Activated T-cell treated with anti-CD3 and anti-CD28 coated beads, Interleukin-2, amount 50 U/mL, for 72 hours (primary cell): ENCODE results near the gene RASD2. TPM values are rescaled to one million over a fixed set of nuclear protein-coding genes. Genes with fewer than 3 reads are reported as not detected.

Source experiments
- ATAC-seq, 2 donors: fragments of 150-1000 bp; cut with Tn5 transposase; replicated peaks in 1 of 2; 2 replicates each; pipeline ENCODE4 v1.10.0; 2021; ENCODE audit warnings: moderate library complexity in 2 of 2, mild to moderate bottlenecking in 1 of 2
- DNase-seq, 2 donors: peaks; one replicate each; pipeline ENCODE4 v3.0.0; 2021 to 2022; ENCODE audit warnings: mixed read lengths in 1 of 2
- H3K27ac Mint-ChIP-seq: one replicate; pipeline ENCODE4 v1.8.0; 2022; ENCODE audit warnings: mild to moderate bottlenecking, moderate library complexity, mixed read lengths
- H3K27me3 Mint-ChIP-seq: one replicate; pipeline ENCODE4 v1.8.0; 2022; ENCODE audit warnings: low read depth, mixed read lengths
- H3K36me3 Mint-ChIP-seq, 2 donors: one replicate each; pipeline ENCODE4 v1.8.0; 2022; ENCODE audit warnings: mixed read lengths in 2 of 2, mild to moderate bottlenecking in 1 of 2; ENCODE audit not compliant: insufficient read depth in 2 of 2
- H3K4me1 Mint-ChIP-seq: one replicate; pipeline ENCODE4 v1.8.0; 2022; ENCODE audit warnings: low read depth, mixed read lengths
- H3K4me3 Mint-ChIP-seq, 2 donors: one replicate each; pipeline ENCODE4 v1.8.0; 2022; ENCODE audit warnings: mild to moderate bottlenecking in 2 of 2, mixed read lengths in 2 of 2, moderate library complexity in 2 of 2
- H3K9me3 Mint-ChIP-seq, 2 donors: one replicate each; pipeline ENCODE4 v1.8.0; 2022; ENCODE audit warnings: mixed read lengths in 2 of 2
- total RNA-seq, 2 donors: library from RNA; stranded (reverse); gene quantifications; one replicate each; pipeline ENCODE4 v1.2.3, GENCODE V29; 2022

Gene RASD2
- total RNA-seq, 2 donors from 2014 or later: 0.19 to 0.28 TPM

DNA sequence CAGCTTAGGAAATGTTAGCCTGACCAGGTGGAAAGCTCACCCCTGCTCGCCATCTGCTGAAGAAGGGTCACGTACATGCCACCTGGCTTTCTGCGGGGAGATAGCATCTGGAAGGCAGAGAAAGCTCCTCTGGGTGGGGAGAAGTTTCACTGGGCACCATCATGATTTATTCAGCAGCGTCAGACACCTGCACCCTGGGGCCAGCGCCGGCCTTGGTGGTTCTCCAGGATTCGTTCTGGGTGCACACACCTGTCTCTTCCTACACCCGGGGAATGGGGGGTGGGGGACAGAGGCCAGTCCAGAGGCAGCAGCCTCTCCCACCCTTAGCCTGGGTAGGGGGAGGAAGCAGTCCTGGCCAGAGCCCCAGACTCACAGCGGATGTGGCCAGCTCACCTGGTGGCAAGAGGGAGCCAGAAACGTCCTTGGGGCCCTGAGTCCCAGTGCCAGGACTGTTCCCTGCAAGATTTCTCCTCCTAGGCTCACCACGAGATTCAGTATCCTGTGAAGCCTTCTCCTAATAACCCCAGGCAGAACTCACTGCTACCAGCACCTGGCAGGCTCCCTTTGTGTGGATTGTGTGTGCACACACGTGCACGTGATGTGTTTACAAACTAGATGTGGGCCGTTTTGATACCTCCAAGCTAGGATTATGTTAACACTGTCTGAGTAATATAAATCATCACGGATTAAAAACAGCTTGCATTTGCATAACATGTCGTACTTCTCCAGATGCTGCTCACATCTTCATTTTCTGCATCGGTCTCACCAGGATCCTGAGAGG is 17.3 kb upstream of the RASD2 start:
- Mint-ChIP-seq H3K4me3 (no peak overlapping the region), H3K27me3 (peaks cover 18% of the 10 kb centered on the region), H3K27ac (no peak overlapping the region), H3K4me1 (no peaks in the 10 kb centered on the region), H3K36me3 (no peaks in the 10 kb centered on the region), H3K9me3 (no peaks in the 10 kb centered on the region)
- DNase-seq: no peak
- no peak for ATAC-seq

DNA sequence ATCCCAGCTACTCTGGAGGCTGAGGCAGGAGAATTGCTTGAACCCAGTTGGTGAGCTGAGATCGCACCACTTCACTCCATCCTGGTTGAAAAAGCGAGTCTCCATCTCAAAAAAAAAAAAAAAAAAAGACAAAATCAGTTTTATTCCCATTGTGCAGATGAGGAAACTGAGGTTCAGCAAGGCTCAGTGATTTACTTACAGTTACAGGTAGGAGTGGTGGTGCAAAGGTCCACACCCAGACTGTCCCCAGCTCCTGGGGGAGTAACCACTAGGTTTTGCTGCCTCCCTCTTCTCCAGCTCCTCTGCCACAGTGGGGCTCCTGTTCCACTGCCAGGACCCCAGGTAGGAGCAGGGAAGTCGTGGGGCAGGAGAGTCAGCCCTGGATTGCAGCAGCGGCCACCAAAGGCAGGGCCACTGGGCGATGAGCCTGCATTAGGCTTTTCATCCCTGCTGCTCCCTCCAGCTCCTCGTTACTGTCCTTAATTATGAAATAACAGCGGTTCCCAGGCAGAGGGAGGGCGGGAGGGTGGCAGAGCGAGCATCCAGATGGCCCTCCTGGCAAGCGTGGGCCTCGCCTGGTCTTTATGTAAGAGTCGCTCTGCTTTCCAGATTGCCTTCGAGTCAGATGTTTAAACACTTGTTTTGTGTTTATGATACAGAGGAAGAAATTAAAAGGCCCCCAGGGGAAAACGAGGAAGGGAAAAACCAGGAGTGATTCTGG is 15.5 kb upstream of the RASD2 start:
- ATAC-seq: no peak
- no peak overlapping the region for H3K27ac Mint-ChIP-seq
- no peak for DNase-seq
- no peak overlapping the region for H3K4me3 Mint-ChIP-seq
- no peaks in the 10 kb centered on the region for H3K9me3 Mint-ChIP-seq
- H3K36me3 Mint-ChIP-seq: no peaks in the 10 kb centered on the region
- peaks cover 18% of the 10 kb centered on the region for H3K27me3 Mint-ChIP-seq
- no peaks in the 10 kb centered on the region for H3K4me1 Mint-ChIP-seq

GRCh38 chr22:35525687-35526332 is 14.8 kb upstream of the RASD2 start:
- H3K36me3 Mint-ChIP-seq: no peaks in the 10 kb centered on the region
- DNase-seq (no peak), ATAC-seq (no peak)
- no peak overlapping the region for H3K27ac Mint-ChIP-seq
- no peaks in the 10 kb centered on the region for H3K4me1 Mint-ChIP-seq
- H3K27me3 Mint-ChIP-seq: peaks cover 11% of the 10 kb centered on the region
- H3K4me3 Mint-ChIP-seq: no peak overlapping the region
- no peaks in the 10 kb centered on the region for H3K9me3 Mint-ChIP-seq

DNA sequence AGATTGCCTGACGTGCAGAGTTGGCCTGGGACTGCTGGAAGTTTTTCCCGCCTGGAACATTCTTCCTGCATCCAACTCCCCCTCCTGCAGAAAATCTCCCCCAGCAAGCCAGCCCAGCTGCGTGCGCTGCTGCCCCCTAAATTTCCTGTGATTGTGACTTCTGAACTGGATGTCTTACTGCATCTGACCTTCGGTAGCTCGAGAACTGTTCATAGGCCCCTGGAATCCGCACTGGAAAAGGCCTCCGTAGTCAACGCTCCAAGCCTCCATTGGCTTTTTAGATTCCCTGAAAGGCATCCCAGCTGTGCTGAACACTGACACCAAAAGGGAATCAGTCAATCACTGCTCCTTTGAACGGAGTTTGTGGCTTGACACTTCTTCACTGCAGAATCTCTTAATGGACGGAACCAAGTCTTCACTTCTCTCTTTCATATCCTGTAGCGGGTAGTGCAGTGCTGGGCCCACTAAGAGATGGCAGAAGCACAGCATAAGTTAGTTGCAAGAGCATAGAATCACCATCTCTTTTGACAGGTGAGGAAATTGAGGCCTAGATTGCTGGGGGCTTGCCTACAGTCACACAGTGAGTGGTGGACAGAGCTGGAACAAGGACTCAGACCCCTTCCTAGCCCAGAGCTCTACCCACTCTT is 14.2 kb upstream of the RASD2 start:
- Mint-ChIP-seq H3K4me1 (no peaks in the 10 kb centered on the region), H3K27me3 (peaks cover 8% of the 10 kb centered on the region), H3K9me3 (no peaks in the 10 kb centered on the region), H3K4me3 (no peak overlapping the region), H3K27ac (no peak overlapping the region), H3K36me3 (no peaks in the 10 kb centered on the region)
- no peak for ATAC-seq
- DNase-seq: no peak

DNA sequence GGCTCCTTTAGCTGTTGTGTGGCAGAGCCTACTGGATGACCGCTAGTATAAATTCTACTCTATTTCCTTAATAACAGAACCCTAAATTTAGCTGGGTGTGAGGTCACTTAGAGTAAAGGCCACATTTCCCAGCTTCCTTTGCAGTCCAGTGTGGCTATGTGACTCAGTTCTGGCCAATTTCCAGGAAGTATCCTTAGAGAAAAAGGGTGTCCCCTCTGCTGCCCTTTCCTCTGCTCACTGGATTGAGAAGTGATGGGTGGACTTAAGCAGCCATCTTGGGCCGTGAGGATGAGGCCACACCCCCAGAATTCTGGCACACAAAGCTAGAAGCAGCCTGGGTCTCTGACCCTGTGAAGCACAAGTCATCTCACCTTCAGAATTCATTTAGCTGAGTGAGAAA is 11.7 kb upstream of the RASD2 start:
- H3K4me1 Mint-ChIP-seq: no peaks in the 10 kb centered on the region
- DNase-seq: no peak
- H3K9me3 Mint-ChIP-seq: no peaks in the 10 kb centered on the region
- no peak for ATAC-seq
- no peaks in the 10 kb centered on the region for H3K36me3 Mint-ChIP-seq
- no peaks in the 10 kb centered on the region for H3K27me3 Mint-ChIP-seq
- H3K27ac Mint-ChIP-seq: no peak overlapping the region
- no peak overlapping the region for H3K4me3 Mint-ChIP-seq

DNA sequence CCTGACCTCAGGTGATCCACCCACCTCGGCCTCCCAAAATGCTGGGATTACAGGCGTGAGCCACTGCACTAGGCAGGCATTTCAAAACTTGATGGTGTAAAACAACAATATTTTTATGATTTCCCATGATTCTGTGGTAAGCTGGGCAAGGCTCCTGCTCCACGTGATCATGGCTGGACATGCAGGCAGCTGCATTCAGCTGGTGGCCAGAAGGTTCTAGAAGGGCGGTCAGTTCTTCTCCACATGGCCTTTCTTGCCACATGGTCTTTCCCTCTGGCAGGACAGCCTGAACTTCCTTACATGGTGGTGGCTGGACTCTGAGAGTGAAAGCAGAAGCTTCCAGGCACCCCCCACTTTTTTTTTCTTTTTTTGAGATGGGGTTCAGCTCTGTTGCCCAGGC is 9.9 kb upstream of the RASD2 start:
- no peaks in the 10 kb centered on the region for H3K9me3 Mint-ChIP-seq

DNA sequence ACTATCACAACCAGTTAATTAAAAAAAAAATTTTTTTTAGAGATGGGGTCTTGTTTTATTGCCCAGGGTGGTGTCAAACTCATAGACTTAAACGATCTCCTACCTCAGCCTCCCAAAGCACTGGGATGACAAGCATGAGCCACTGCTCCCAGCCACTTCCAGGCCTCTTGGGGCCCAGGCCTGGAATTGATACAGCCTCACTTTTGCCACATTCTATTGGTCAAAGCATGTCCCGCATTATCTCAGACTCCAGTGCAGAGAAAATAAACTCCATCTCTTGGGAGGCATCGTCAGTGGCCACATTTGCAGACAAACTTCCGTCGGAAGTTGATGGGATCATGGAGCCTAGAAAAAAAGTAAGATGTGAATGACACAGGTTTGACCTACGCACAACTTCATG is 9.4 kb upstream of the RASD2 start:
- no peak for DNase-seq
- Mint-ChIP-seq H3K4me3 (no peak overlapping the region), H3K27ac (no peak overlapping the region), H3K9me3 (no peaks in the 10 kb centered on the region), H3K27me3 (no peaks in the 10 kb centered on the region), H3K4me1 (no peaks in the 10 kb centered on the region), H3K36me3 (no peaks in the 10 kb centered on the region)
- no peak for ATAC-seq

More for the DNA sequence above, 9.9 kb upstream of the RASD2 start:
- no peak for DNase-seq
- Mint-ChIP-seq H3K36me3 (no peaks in the 10 kb centered on the region), H3K4me1 (no peaks in the 10 kb centered on the region), H3K27ac (no peak overlapping the region), H3K4me3 (no peak overlapping the region), H3K27me3 (no peaks in the 10 kb centered on the region)
- ATAC-seq: no peak

GRCh38 chr22:35531676-35532075 is 9.0 kb upstream of the RASD2 start:
- ATAC-seq (no peak), DNase-seq (no peak)
- no peaks in the 10 kb centered on the region for H3K4me1 Mint-ChIP-seq
- no peaks in the 10 kb centered on the region for H3K27me3 Mint-ChIP-seq
- H3K9me3 Mint-ChIP-seq: no peaks in the 10 kb centered on the region
- H3K27ac Mint-ChIP-seq: no peak overlapping the region
- H3K4me3 Mint-ChIP-seq: no peak overlapping the region
- H3K36me3 Mint-ChIP-seq: no peaks in the 10 kb centered on the region

DNA sequence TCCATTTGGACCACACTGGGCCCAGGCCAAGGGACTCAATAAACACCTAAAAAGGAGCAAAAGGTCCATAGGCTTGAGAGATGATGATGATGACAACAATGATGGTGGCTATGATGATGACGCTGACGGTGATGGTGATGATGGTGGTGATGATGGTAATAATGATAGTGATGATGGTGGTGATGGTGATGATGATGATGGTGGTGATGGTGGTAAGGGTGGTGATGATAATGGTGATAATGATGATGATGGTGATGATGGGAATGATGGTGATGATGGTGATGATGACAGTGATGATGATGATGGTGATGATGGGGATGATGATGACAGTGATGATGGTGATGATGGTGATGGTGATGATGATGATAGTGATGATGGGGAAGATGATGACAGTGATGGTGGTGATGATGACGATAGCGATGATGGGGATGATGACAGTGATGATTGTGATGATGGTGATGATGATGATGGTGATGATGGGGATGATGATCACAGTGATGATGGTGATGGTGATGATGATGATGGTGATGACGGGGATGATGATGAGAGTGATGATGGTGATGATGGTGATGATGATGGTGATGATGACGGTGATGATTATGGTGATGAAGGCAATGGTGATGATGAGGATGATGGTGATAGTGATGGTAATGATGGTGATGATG is 7.1 kb upstream of the RASD2 start:
- DNase-seq (no peak), ATAC-seq (no peak)
- no peaks in the 10 kb centered on the region for H3K27me3 Mint-ChIP-seq
- peaks cover 5% of the 10 kb centered on the region for H3K4me1 Mint-ChIP-seq
- no peaks in the 10 kb centered on the region for H3K36me3 Mint-ChIP-seq
- no peaks in the 10 kb centered on the region for H3K9me3 Mint-ChIP-seq
- H3K27ac Mint-ChIP-seq: no peak overlapping the region
- no peak overlapping the region for H3K4me3 Mint-ChIP-seq

- ATAC-seq: no peak
- H3K27me3 Mint-ChIP-seq: no peaks in the 10 kb centered on the region
- no peaks in the 10 kb centered on the region for H3K36me3 Mint-ChIP-seq
- no peak overlapping the region for H3K27ac Mint-ChIP-seq
- H3K4me3 Mint-ChIP-seq: no peak overlapping the region
- no peak for DNase-seq
- peaks cover 5% of the 10 kb centered on the region for H3K4me1 Mint-ChIP-seq
- H3K9me3 Mint-ChIP-seq: no peaks in the 10 kb centered on the region
Measured at GRCh38 chr22:35534091-35534490, 6.5 kb upstream of the RASD2 start.

- Mint-ChIP-seq H3K36me3 (no peaks in the 10 kb centered on the region), H3K4me3 (no peak overlapping the region), H3K9me3 (no peaks in the 10 kb centered on the region), H3K4me1 (peaks cover 5% of the 10 kb centered on the region), H3K27me3 (peaks cover 11% of the 10 kb centered on the region), H3K27ac (no peak overlapping the region)
- DNase-seq (no peak), ATAC-seq (no peak)
Measured at GRCh38 chr22:35537232-35537631, 3.4 kb upstream of the RASD2 start.

DNA sequence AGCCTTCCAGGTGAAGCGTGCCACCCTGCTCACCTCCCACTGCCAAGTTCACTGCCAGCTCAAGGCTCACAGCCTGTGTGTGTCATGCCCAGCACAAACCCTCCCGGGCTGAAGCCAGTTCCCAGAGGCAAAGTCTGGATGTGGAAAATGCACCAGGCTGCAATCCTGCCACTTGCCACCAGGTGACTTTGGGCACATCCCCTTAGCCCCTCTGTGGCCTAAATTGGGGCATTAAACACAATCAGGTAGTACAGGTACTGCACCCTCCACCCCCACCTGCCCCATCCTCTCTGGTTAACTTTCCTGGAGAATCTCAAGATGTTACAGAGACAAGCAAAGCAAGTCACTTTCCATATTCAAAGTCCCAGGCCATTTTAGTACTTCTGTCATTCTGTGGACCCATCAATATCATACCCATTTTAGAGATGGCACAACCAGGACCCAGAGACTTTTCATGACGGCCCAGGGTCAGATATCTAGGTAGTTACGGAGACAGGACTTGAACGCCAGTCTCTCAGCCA is 1.8 kb upstream of the RASD2 start:
- ATAC-seq (no peak), DNase-seq (peak; percentile 33 to 35)
- H3K27ac Mint-ChIP-seq: no peak overlapping the region

More for the DNA sequence above, 1.8 kb upstream of the RASD2 start:
- H3K4me3 Mint-ChIP-seq: no peak overlapping the region
- H3K27me3 Mint-ChIP-seq: peaks cover 25% of the 10 kb centered on the region
- H3K4me1 Mint-ChIP-seq: peaks cover 5% of the 10 kb centered on the region
- H3K9me3 Mint-ChIP-seq: no peaks in the 10 kb centered on the region
- no peaks in the 10 kb centered on the region for H3K36me3 Mint-ChIP-seq
